SK-N-SH (cell line): ENCODE results near the gene SYNE1. TPM values are rescaled to one million over a fixed set of nuclear protein-coding genes. Genes with fewer than 3 reads are reported as not detected.

Experiments
- CTCF ChIA-PET: fragments of 300-600, 350-600 bp; formaldehyde crosslinking; extraction: SDS; loops from one replicate; lab custom pipeline; 2021; lab: Yijun Ruan, JAX
- POLR2A ChIA-PET: fragments of 350-600 bp; sonication (Branson Sonifier 250); formaldehyde crosslinking; extraction: SDS; loops from one replicate; lab custom pipeline; 2020; ENCODE audit warnings: antibody characterized with exemption, inconsistent platforms; lab: Yijun Ruan, JAX
- DNase-seq: peaks from one replicate; pipeline ENCODE4 v3.0.0; 2012
- H2AFZ ChIP-seq: fragments of 200-600 bp; sonication (generic); 2 replicates; pipeline ENCODE4 v1.8.1; 2016; ENCODE audit warnings: antibody characterized with exemption, mild to moderate bottlenecking, low read depth
- H3F3A ChIP-seq: fragments of 200-600 bp; sonication (generic); replicated peaks from 2 replicates; pipeline ENCODE3; 2016; ENCODE audit warnings: antibody characterized with exemption, mild to moderate bottlenecking; ENCODE audit not compliant: insufficient read depth
- H3K27ac ChIP-seq, 2 experiments: fragments of 200-500 bp in 1 of 2; fragments of 200-600 bp in 1 of 2; sonication (Bioruptor generic) in 1 of 2; sonication (generic), shearing (Covaris generic) in 1 of 2; 2 replicates each; pipeline versions ENCODE4 v1.5.1 to v1.6.1; 2014 to 2016; ENCODE audit warnings: low read depth in 2 of 2, inconsistent platforms in 1 of 2, low read length in 1 of 2, mild to moderate bottlenecking in 1 of 2, mixed read lengths in 1 of 2
- H3K27me3 ChIP-seq: fragments of 200-600 bp; sonication (generic), shearing (Covaris generic); 2 replicates; pipeline ENCODE4 v1.6.1; 2016; ENCODE audit warnings: mixed run types; ENCODE audit not compliant: insufficient read depth
- H3K36me3 ChIP-seq, 2 experiments: fragments of 200-500 bp in 1 of 2; fragments of 200-600 bp in 1 of 2; sonication (Bioruptor generic) in 1 of 2; sonication (generic) in 1 of 2; replicated peaks in 1 of 2; 2 replicates each; pipeline versions ENCODE3 to v1.5.1; 2014 to 2016; ENCODE audit warnings: low read length in 1 of 2, mild to moderate bottlenecking in 1 of 2; ENCODE audit not compliant: insufficient read depth in 2 of 2, control insufficient read depth in 1 of 2
- H3K4me1 ChIP-seq, 2 experiments: fragments of 200-500 bp in 1 of 2; fragments of 200-600 bp in 1 of 2; sonication (Bioruptor generic) in 1 of 2; sonication (generic), shearing (Covaris generic) in 1 of 2; 2 replicates each; pipeline versions ENCODE4 v1.5.1 to v1.6.1; 2014 to 2016; ENCODE audit warnings: low read depth in 1 of 2, low read length in 1 of 2, mixed run types in 1 of 2; ENCODE audit not compliant: insufficient read depth in 2 of 2, control insufficient read depth in 1 of 2
- H3K4me2 ChIP-seq: fragments of 200-600 bp; sonication (generic), shearing (Covaris generic); 2 replicates; pipeline ENCODE4 v1.6.1; 2017; ENCODE audit warnings: mixed run types
- H3K4me3 ChIP-seq, 2 experiments: fragments of 200-500 bp in 1 of 2; fragments of 200-600 bp in 1 of 2; sonication (Bioruptor generic) in 1 of 2; sonication (generic), shearing (Covaris generic) in 1 of 2; 2 replicates each; pipeline versions ENCODE4 v1.5.1 to v1.8.1; 2014 to 2016; ENCODE audit warnings: low read depth in 2 of 2, inconsistent platforms in 1 of 2, low read length in 1 of 2, mild to moderate bottlenecking in 1 of 2, mixed read lengths in 1 of 2, moderate library complexity in 1 of 2
- H3K79me2 ChIP-seq: fragments of 200-600 bp; sonication (generic); 2 replicates; pipeline ENCODE4 v1.8.1; 2017; ENCODE audit warnings: mild to moderate bottlenecking; ENCODE audit not compliant: insufficient read depth
- H3K9ac ChIP-seq: fragments of 200-600 bp; sonication (generic); 2 replicates; pipeline ENCODE4 v1.6.1; 2017; ENCODE audit warnings: mixed run types
- H3K9me2 ChIP-seq: fragments of 200-600 bp; sonication (generic); 2 replicates; pipeline ENCODE4 v1.6.1; 2017; ENCODE audit warnings: mixed run types
- H3K9me3 ChIP-seq: fragments of 200-600 bp; sonication (generic); 2 replicates; pipeline ENCODE4 v1.6.1; 2017; ENCODE audit warnings: mixed run types, mild to moderate bottlenecking, moderate library complexity
- H4K20me1 ChIP-seq: fragments of 200-600 bp; sonication (generic); 2 replicates; pipeline ENCODE4 v1.6.1; 2017; ENCODE audit warnings: mild to moderate bottlenecking, mixed run types; ENCODE audit not compliant: insufficient read depth
- FOSL2 ChIP-seq: IDR thresholded peaks from 2 replicates; pipeline ENCODE4 v1.4.0; 2012; ENCODE audit warnings: low read depth, mild to moderate bottlenecking, moderate library complexity, borderline replicate concordance
- FOXM1 ChIP-seq: IDR thresholded peaks from 2 replicates; pipeline ENCODE4 v1.4.0; 2012; ENCODE audit warnings: low read depth, mild to moderate bottlenecking
- MEF2A ChIP-seq: IDR thresholded peaks from 2 replicates; pipeline ENCODE4 v1.4.0; 2012; ENCODE audit warnings: low read depth, borderline replicate concordance
- RXRA ChIP-seq: IDR thresholded peaks from 2 replicates; pipeline ENCODE4 v1.4.0; 2012; ENCODE audit warnings: low read depth, mild to moderate bottlenecking, borderline replicate concordance
- TCF12 ChIP-seq: IDR thresholded peaks from 2 replicates; pipeline ENCODE4 v1.4.0; 2012
- WGBS: methylation state at CpG from one replicate; pipeline ENCODE4 v1.1.6; 2017; ENCODE audit warnings: low lambda C conversion rate; 5-methylcytosine and 5-hydroxymethylcytosine counted together
- polyA plus RNA-seq, 3 experiments: library from polyadenylated mRNA; depleted of rRNA; stranded (reverse); fragments of >200 nt; gene quantifications; 2 replicates each; pipeline ENCODE4 v1.2.3, GENCODE V29; 2012
- TF ChIP-seq, protein P1 (sequence below): IDR thresholded peaks from 2 replicates; pipeline ENCODE4 v1.6.1; 2012; ENCODE audit warnings: mild to moderate bottlenecking, low read depth, low read length, moderate library complexity
- TF ChIP-seq, protein P2 (sequence below): fragments of 150-350 bp; IDR thresholded peaks from 2 replicates; pipeline ENCODE4 v1.6.1; 2016; ENCODE audit warnings: mild to moderate bottlenecking, low read depth, low read length

Gene SYNE1
- polyA plus RNA-seq, 1 of the 3 experiments (the other 2 are of a cell fraction) = 31.1 TPM

DNA sequence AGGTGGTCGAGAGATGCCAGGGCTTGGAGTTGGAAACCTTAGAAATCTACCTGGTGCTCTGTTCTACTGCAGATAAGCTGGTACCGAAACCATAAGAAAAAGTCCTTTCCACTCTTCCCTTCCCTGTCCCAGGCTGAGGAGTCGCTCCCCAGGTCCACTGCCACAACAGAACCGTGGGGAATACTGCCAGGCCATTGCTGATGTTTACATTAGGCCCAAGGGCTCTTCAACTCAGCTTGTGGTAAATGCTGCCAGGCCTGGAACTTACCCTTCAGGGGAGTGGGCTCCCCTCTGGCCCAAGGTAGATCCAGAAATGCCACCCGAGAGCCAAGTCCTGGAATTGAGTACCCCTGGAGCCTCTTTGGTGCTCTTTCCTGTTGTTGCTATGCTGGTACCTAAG, 441.3 kb downstream of the SYNE1 start:
- WGBS = 76% methylated on average over 5 of the region's 5 CpGs
- no peak for DNase-seq
- Histone ChIP-seq H3K79me2 (no peaks in the 10 kb centered on the region), H3K4me1 (no peaks in the 10 kb centered on the region), H3K9ac (no peak overlapping the region), H4K20me1 (no peaks in the 10 kb centered on the region), H3K4me3 (no peak overlapping the region), H2AFZ (no peak overlapping the region), H3K9me2 (no peaks in the 10 kb centered on the region), H3K4me2 (no peak overlapping the region)
- CTCF ChIA-PET = no interaction called here
- POLR2A ChIA-PET = no interaction called here
- TF ChIP-seq, protein P1, sequence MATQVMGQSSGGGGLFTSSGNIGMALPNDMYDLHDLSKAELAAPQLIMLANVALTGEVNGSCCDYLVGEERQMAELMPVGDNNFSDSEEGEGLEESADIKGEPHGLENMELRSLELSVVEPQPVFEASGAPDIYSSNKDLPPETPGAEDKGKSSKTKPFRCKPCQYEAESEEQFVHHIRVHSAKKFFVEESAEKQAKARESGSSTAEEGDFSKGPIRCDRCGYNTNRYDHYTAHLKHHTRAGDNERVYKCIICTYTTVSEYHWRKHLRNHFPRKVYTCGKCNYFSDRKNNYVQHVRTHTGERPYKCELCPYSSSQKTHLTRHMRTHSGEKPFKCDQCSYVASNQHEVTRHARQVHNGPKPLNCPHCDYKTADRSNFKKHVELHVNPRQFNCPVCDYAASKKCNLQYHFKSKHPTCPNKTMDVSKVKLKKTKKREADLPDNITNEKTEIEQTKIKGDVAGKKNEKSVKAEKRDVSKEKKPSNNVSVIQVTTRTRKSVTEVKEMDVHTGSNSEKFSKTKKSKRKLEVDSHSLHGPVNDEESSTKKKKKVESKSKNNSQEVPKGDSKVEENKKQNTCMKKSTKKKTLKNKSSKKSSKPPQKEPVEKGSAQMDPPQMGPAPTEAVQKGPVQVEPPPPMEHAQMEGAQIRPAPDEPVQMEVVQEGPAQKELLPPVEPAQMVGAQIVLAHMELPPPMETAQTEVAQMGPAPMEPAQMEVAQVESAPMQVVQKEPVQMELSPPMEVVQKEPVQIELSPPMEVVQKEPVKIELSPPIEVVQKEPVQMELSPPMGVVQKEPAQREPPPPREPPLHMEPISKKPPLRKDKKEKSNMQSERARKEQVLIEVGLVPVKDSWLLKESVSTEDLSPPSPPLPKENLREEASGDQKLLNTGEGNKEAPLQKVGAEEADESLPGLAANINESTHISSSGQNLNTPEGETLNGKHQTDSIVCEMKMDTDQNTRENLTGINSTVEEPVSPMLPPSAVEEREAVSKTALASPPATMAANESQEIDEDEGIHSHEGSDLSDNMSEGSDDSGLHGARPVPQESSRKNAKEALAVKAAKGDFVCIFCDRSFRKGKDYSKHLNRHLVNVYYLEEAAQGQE = no peak
- TF ChIP-seq MEF2A = no peak
- no peak for TF ChIP-seq TCF12
- TF ChIP-seq RXRA = no peak
- TF ChIP-seq FOXM1 = no peak
- TF ChIP-seq, all 33 proteins: peak for 0
- Histone ChIP-seq H3F3A (peaks cover 16% of the 10 kb centered on the region), H3K9me3 (no peaks in the 10 kb centered on the region), H3K36me3 (peaks cover 49 to 76% of the 10 kb centered on the region in 2 experiments), H3K27ac (no peak overlapping the region), H3K27me3 (no peaks in the 10 kb centered on the region)

DNA sequence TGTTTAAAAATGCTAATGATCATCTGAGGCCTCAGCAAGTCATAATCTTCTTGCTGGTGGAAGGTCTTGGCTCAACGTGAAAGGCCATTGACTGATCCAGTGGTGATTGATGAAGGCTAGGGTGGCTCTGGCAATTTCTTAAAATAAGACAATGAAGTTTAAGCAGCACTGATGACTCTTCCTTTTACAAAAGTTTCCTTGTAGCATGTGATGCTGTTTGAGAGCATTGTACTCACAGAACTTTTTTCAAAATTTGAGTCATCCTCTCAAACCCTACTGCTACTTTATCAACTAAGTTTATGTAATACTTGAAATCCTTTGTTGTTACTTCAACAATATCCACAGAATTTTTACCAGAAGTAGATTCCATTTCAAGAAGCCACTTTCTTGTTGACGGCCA, 447.4 kb downstream of the SYNE1 start:
- ChIA-PET CTCF (no interaction called here), POLR2A (no interaction called here)
- no peak overlapping the region for H3K4me2 ChIP-seq
- no peak overlapping the region for H3K9ac ChIP-seq
- H3K4me3 ChIP-seq = no peak overlapping the region
- peaks cover 27% of the 10 kb centered on the region for H3F3A ChIP-seq
- H3K9me2 ChIP-seq = no peaks in the 10 kb centered on the region
- TF ChIP-seq, protein P2, sequence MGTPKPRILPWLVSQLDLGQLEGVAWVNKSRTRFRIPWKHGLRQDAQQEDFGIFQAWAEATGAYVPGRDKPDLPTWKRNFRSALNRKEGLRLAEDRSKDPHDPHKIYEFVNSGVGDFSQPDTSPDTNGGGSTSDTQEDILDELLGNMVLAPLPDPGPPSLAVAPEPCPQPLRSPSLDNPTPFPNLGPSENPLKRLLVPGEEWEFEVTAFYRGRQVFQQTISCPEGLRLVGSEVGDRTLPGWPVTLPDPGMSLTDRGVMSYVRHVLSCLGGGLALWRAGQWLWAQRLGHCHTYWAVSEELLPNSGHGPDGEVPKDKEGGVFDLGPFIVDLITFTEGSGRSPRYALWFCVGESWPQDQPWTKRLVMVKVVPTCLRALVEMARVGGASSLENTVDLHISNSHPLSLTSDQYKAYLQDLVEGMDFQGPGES = no peak
- TF ChIP-seq FOSL2 = no peak
- TF ChIP-seq, all 33 proteins: peak for 0
- H3K79me2 ChIP-seq = no peaks in the 10 kb centered on the region
- no peaks in the 10 kb centered on the region for H3K27me3 ChIP-seq
- no peaks in the 10 kb centered on the region for H4K20me1 ChIP-seq
- WGBS = 91% methylated on average over 2 of the region's 2 CpGs
- no peak for DNase-seq
- no peak overlapping the region for H2AFZ ChIP-seq
- H3K9me3 ChIP-seq = no peaks in the 10 kb centered on the region
- peak overlapping the region in 1 of 2 experiments; percentile 15; a peak in 1 of 4 replicates for H3K27ac ChIP-seq
- H3K36me3 ChIP-seq = peaks cover 11 to 50% of the 10 kb centered on the region in 2 experiments
- H3K4me1 ChIP-seq = peaks cover 0 to 7% of the 10 kb centered on the region in 2 experiments; a peak in 2 of 4 replicates
